IPS DF 19.7 (cell line): ENCODE measurements around the gene FILIP1.
"Not testable (repeated sequence)": the region's sequence is repeated elsewhere in the genome, so short reads cannot be mapped to it uniquely, and the experiment has no call there.

Source experiments
- DNase-seq: peaks from one replicate; pipeline ENCODE4 v3.0.0-alpha.2; 2013; ENCODE audit warnings: low read depth, low spot score

The FILIP1 gene

GRCh38 chr6:75421316-75422023 lies 72.1 kb downstream of the FILIP1 start:
- DNase-seq: no peak

- no peak for DNase-seq
These were observed 73.6 kb downstream of the FILIP1 start for GRCh38 chr6:75419980-75420379.

GRCh38 chr6:75419416-75419815 lies 74.2 kb downstream of the FILIP1 start:
- DNase-seq: no peak

- no peak for DNase-seq
These were observed 75.4 kb downstream of the FILIP1 start for GRCh38 chr6:75418233-75418632.

- DNase-seq: no peak
These were observed 77.2 kb downstream of the FILIP1 start for GRCh38 chr6:75416443-75416842.

GRCh38 chr6:75415804-75416203 lies 77.8 kb downstream of the FILIP1 start:
- DNase-seq: no peak

- DNase-seq: no peak
These were observed 79.1 kb downstream of the FILIP1 start for GRCh38 chr6:75414445-75415021.

GRCh38 chr6:75412969-75413662 lies 80.5 kb downstream of the FILIP1 start:
- DNase-seq: no peak

- DNase-seq: not testable (repeated sequence)
These were observed 83.0 kb downstream of the FILIP1 start for GRCh38 chr6:75410564-75410963.

- DNase-seq: no peak
These were observed 83.7 kb downstream of the FILIP1 start for GRCh38 chr6:75409928-75410327.

- DNase-seq: no peak
These were observed 84.3 kb downstream of the FILIP1 start for GRCh38 chr6:75409286-75409685.

- no peak for DNase-seq
These were observed 90.0 kb downstream of the FILIP1 start for GRCh38 chr6:75403563-75404080.

GRCh38 chr6:75402296-75402695 lies 91.3 kb downstream of the FILIP1 start:
- DNase-seq: no peak

GRCh38 chr6:75397656-75398465 lies 95.7 kb downstream of the FILIP1 start:
- DNase-seq: no peak

- no peak for DNase-seq
These were observed 96.4 kb downstream of the FILIP1 start for GRCh38 chr6:75397171-75397570.

GRCh38 chr6:75396005-75396800 lies 97.4 kb downstream of the FILIP1 start:
- DNase-seq: no peak

GRCh38 chr6:75393806-75394205 lies 99.8 kb downstream of the FILIP1 start:
- no peak for DNase-seq

- DNase-seq: no peak
These were observed 102.3 kb downstream of the FILIP1 start for GRCh38 chr6:75391276-75391675.

- no peak for DNase-seq
These were observed 107.4 kb downstream of the FILIP1 start for GRCh38 chr6:75386050-75386770.

GRCh38 chr6:75384116-75384515 lies 109.5 kb downstream of the FILIP1 start:
- no peak for DNase-seq

- no peak for DNase-seq
These were observed 111.0 kb downstream of the FILIP1 start for GRCh38 chr6:75382634-75382900.
